Activated T-helper 1 cell treated with anti-CD3 and anti-CD28 coated beads, Interleukin-12 subunit alpha, Interleukin-12 subunit beta, Interleukin-2, Interleukin-4 antibody, amounts not matched to agents 30 ng/mL and 10 ng/mL and 1 ng/mL, durations not matched to agents 14 hours and 24 hours and 36 hours (primary cell): ENCODE results near the gene UVSSA. TPM values are rescaled to one million over a fixed set of nuclear protein-coding genes. Genes with fewer than 3 reads are reported as not detected.
"Not testable (repeated sequence)": the region's sequence is repeated elsewhere in the genome, so short reads cannot be mapped to it uniquely, and the experiment has no call there.

Experiments used
- DNase-seq: peaks from one replicate; pipeline ENCODE4 v3.0.0; 2021; ENCODE audit warnings: low spot score
- H3K27ac Mint-ChIP-seq: one replicate; pipeline ENCODE4 v1.8.0; 2021; ENCODE audit warnings: mild to moderate bottlenecking, mixed read lengths
- H3K27me3 Mint-ChIP-seq: one replicate; pipeline ENCODE4 v1.8.0; 2022; ENCODE audit warnings: mild to moderate bottlenecking, moderate library complexity, mixed read lengths; ENCODE audit not compliant: insufficient read depth
- H3K36me3 Mint-ChIP-seq: one replicate; pipeline ENCODE4 v1.8.0; 2021; ENCODE audit warnings: low read depth, mixed read lengths
- H3K4me1 Mint-ChIP-seq: one replicate; pipeline ENCODE4 v1.8.0; 2021; ENCODE audit warnings: low read depth, mixed read lengths
- H3K4me3 Mint-ChIP-seq: one replicate; pipeline ENCODE4 v1.8.0; 2021; ENCODE audit warnings: mild to moderate bottlenecking, moderate library complexity, mixed read lengths
- H3K9me3 Mint-ChIP-seq: one replicate; pipeline ENCODE4 v1.8.0; 2021; ENCODE audit warnings: mixed read lengths
- intact Hi-C: fragments of 100-400 bp; cut with micrococcal nuclease; formaldehyde crosslinking; loops from one replicate; pipeline ENCODE4 v1.15.1; 2024
- total RNA-seq: library from RNA; stranded (reverse); gene quantifications from 2 replicates; pipeline ENCODE4 v1.2.3, GENCODE V29; 2022

UVSSA gene
- total RNA-seq, 1 donor from 2014 or later, result 25.8 TPM

GRCh38 chr4:1414831-1415680, 68.0 kb downstream of the UVSSA start:
- H3K4me1 Mint-ChIP-seq, result no peaks in the 10 kb centered on the region
- H3K9me3 Mint-ChIP-seq, result no peaks in the 10 kb centered on the region
- intact Hi-C loops, result no loop called here
- no peak overlapping the region for H3K27ac Mint-ChIP-seq
- peaks cover 16% of the 10 kb centered on the region for H3K27me3 Mint-ChIP-seq
- DNase-seq, result no peak
- no peaks in the 10 kb centered on the region for H3K36me3 Mint-ChIP-seq
- no peak overlapping the region for H3K4me3 Mint-ChIP-seq

- Mint-ChIP-seq H3K36me3 (no peaks in the 10 kb centered on the region), H3K4me3 (no peak overlapping the region), H3K9me3 (no peaks in the 10 kb centered on the region), H3K27me3 (peaks cover 15% of the 10 kb centered on the region), H3K4me1 (no peaks in the 10 kb centered on the region), H3K27ac (no peak overlapping the region)
- no peak for DNase-seq
- intact Hi-C loops, result no loop called here
These were observed 68.6 kb downstream of the UVSSA start for GRCh38 chr4:1415681-1415981.

DNA sequence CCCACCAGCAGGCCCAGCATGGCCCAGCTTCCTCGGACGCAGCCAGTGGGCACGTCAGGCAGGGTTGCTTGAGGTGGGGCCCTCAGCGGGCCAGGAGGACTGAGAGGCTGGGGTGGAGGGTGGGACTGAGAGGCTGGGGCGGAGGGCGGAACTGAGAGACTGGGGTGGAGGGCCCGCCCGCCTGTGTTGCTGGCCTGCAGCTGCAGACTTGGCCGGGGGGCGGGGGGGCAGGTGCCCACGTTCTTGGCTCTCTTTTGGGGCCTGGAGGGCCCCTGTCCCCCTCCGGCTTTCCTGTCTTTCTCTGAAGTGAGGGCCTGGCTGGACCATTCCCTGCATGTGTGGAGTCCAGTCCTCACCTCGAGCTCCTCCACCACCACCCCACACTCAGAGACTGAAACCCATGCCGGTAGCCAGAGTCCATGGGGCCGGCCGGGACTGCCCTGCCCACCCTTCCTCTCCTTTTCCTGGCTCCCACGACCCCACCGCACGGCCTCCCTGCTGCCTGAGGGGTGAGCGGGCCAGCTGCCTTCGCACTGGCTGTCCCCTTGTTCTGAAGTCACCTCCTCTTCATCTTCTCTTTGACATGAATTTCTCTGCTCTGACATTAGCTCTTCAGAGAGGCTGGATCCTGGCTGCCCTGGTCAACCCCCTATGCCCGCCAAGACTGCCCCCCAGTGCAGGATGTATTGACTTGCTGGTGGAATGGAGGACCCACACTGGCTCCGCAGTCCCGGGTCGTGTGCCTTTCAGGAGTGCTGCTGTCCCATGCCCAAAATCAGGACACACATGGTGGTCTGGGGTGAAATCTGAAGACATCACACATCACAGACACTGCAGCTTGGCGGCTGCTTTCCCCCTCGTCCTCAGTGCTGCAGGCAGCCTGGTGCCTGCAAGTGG, 69.3 kb downstream of the UVSSA start:
- H3K27me3 Mint-ChIP-seq, result peaks cover 12% of the 10 kb centered on the region
- no peak overlapping the region for H3K4me3 Mint-ChIP-seq
- H3K27ac Mint-ChIP-seq, result no peak overlapping the region
- DNase-seq, result no peak
- intact Hi-C loops, result no loop called here
- no peaks in the 10 kb centered on the region for H3K9me3 Mint-ChIP-seq
- no peaks in the 10 kb centered on the region for H3K36me3 Mint-ChIP-seq
- no peaks in the 10 kb centered on the region for H3K4me1 Mint-ChIP-seq

DNA sequence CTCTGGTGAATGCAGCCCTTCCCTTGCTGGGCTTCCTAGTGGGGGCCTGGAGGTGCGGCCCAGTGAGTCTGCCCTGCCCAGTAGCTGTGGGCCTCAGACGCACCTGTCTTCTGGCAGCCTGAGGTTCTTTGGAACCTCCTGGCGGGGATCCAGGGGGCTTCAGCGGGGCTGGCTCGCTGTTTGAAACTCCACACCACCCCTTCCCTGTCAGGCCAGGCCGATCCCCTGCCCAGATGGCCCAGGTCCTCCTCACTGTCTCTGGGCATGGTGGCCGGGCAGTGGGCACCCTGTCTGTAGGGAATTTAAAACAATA, 69.9 kb downstream of the UVSSA start:
- no peak overlapping the region for H3K27ac Mint-ChIP-seq
- H3K9me3 Mint-ChIP-seq, result no peaks in the 10 kb centered on the region
- no peak for DNase-seq
- peaks cover 10% of the 10 kb centered on the region for H3K27me3 Mint-ChIP-seq
- H3K36me3 Mint-ChIP-seq, result no peaks in the 10 kb centered on the region
- intact Hi-C loops, result no loop called here
- H3K4me1 Mint-ChIP-seq, result no peaks in the 10 kb centered on the region
- no peak overlapping the region for H3K4me3 Mint-ChIP-seq

- intact Hi-C loops, result no loop called here
- no peaks in the 10 kb centered on the region for H3K4me1 Mint-ChIP-seq
- peaks cover 10% of the 10 kb centered on the region for H3K27me3 Mint-ChIP-seq
- H3K9me3 Mint-ChIP-seq, result no peaks in the 10 kb centered on the region
- no peak for DNase-seq
- H3K4me3 Mint-ChIP-seq, result no peak overlapping the region
- H3K36me3 Mint-ChIP-seq, result no peaks in the 10 kb centered on the region
- no peak overlapping the region for H3K27ac Mint-ChIP-seq
These were observed 70.7 kb downstream of the UVSSA start for GRCh38 chr4:1417522-1418390.

GRCh38 chr4:1418494-1419285, 71.7 kb downstream of the UVSSA start:
- no peaks in the 10 kb centered on the region for H3K36me3 Mint-ChIP-seq
- H3K27ac Mint-ChIP-seq, result no peak overlapping the region
- no peak for DNase-seq

DNA sequence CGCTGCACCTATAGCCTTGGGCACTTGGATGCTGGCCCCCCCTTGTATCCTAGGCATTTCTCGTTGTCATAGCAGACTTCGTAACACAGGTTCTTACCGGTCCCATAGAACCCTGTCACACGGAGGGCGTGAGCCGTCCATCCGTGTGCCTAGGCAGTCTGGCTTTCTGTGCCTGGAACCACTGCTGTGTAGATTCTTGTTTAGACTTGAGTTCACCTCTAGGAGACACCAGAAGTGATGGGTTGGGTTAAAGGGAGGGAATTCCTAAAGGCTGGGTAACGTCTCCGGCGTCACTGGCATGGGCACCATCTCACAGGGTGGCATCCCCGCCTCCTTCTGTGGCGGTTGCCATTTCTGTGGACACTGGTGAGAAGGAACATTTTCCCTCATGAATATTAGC, 72.7 kb downstream of the UVSSA start:
- Mint-ChIP-seq H3K4me1 (no peaks in the 10 kb centered on the region), H3K9me3 (no peaks in the 10 kb centered on the region), H3K27ac (no peak overlapping the region), H3K36me3 (no peaks in the 10 kb centered on the region), H3K4me3 (no peak overlapping the region), H3K27me3 (peaks cover 5% of the 10 kb centered on the region)
- intact Hi-C loops, result no loop called here
- DNase-seq, result no peak

More at GRCh38 chr4:1418494-1419285, 71.7 kb downstream of the UVSSA start:
- intact Hi-C loops, result no loop called here
- Mint-ChIP-seq H3K4me3 (no peak overlapping the region), H3K9me3 (no peaks in the 10 kb centered on the region), H3K27me3 (peaks cover 6% of the 10 kb centered on the region), H3K4me1 (no peaks in the 10 kb centered on the region)

DNA sequence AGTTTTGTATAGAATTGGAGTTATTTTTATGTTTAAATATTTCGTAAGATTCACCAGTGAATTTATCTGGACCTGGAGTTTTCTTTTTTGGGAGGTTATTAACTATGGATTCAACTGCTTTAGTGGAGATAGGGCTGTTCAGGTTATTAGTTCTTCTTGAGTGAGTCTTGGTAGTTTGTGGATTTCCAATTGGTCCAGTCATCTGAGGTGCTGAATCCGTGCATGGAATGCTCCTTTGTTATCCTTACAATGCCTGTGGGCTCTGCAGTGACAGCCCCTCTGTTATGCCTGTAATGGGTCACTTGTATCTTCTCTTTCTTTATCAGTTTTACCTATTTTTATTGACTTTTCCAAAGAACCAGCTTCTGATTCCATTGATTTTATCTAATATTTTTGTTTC, 74.6 kb downstream of the UVSSA start:
- peaks cover 4% of the 10 kb centered on the region for H3K27me3 Mint-ChIP-seq

GRCh38 chr4:1427010-1427409, 80.0 kb downstream of the UVSSA start:
- Mint-ChIP-seq H3K36me3 (no peaks in the 10 kb centered on the region), H3K9me3 (no peaks in the 10 kb centered on the region), H3K4me1 (no peaks in the 10 kb centered on the region), H3K4me3 (no peak overlapping the region), H3K27me3 (peaks cover 4% of the 10 kb centered on the region), H3K27ac (no peak overlapping the region)
- DNase-seq, result no peak
- intact Hi-C loops, result no loop called here

More for the DNA sequence above, 74.6 kb downstream of the UVSSA start:
- H3K36me3 Mint-ChIP-seq, result no peaks in the 10 kb centered on the region
- no peaks in the 10 kb centered on the region for H3K9me3 Mint-ChIP-seq
- H3K27ac Mint-ChIP-seq, result no peak overlapping the region
- H3K4me1 Mint-ChIP-seq, result no peaks in the 10 kb centered on the region
- no peak overlapping the region for H3K4me3 Mint-ChIP-seq
- intact Hi-C loops, result no loop called here
- DNase-seq, result no peak

DNA sequence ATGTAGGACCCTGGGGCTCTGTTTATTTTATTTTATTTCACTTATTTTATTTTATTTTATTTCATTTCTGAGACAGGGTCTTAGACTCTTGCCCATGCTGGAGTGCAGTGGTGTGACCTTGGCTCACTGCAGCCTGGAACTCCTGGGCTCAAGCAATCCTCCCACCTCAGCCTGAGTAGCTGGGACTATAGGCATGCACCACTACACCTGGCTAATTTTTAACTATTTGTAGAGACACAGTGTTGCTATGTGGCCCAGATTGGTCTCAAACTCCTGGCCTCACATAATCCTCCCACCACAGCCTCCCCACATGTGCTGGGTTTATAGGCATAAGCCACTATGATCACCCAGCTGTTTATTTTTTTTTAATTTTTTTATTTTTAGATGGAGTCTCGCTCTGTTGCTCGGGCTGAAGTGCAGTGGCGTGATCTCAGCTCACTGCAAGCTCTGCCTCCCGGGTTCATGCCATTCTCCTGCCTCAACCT, 96.7 kb downstream of the UVSSA start:
- H3K27me3 Mint-ChIP-seq, H3K36me3 Mint-ChIP-seq, H3K4me1 Mint-ChIP-seq, H3K27ac Mint-ChIP-seq, H3K4me3 Mint-ChIP-seq, H3K9me3 Mint-ChIP-seq, intact Hi-C loops, DNase-seq: not testable (repeated sequence)
